HepG2 (cell line): ENCODE results near the gene EIF6. TPM values are rescaled to one million over a fixed set of nuclear protein-coding genes. Genes with fewer than 3 reads are reported as not detected.

Source experiments
- GATAD1 ChIP-seq: IDR thresholded peaks from 2 replicates; pipeline ENCODE4 v1.6.1; 2016; ENCODE audit warnings: missing genetic modification reagents, missing compliant biosample characterization
- GLI4 ChIP-seq: sonication (generic); formaldehyde crosslinking; IDR thresholded peaks from 2 replicates; pipeline ENCODE4 v1.5.1; 2020; ENCODE audit warnings: missing genetic modification reagents, mild to moderate bottlenecking, moderate library complexity, borderline replicate concordance
- GMEB1 ChIP-seq: sonication (generic); formaldehyde crosslinking; IDR thresholded peaks from 2 replicates; pipeline ENCODE4 v1.5.1; 2020; ENCODE audit warnings: missing genetic modification reagents, mild to moderate bottlenecking, borderline replicate concordance
- HIC2 ChIP-seq: sonication (generic); formaldehyde crosslinking; IDR thresholded peaks from 2 replicates; pipeline ENCODE4 v1.9.0; 2022; ENCODE audit warnings: low read depth, missing genetic modification reagents
- HIVEP1 ChIP-seq: sonication (generic); formaldehyde crosslinking; IDR thresholded peaks from 2 replicates; pipeline ENCODE4 v1.4.0; 2020; ENCODE audit warnings: mild to moderate bottlenecking, missing genetic modification reagents
- HMG20A ChIP-seq: IDR thresholded peaks from 2 replicates; pipeline ENCODE4 v1.6.1; 2016; ENCODE audit warnings: borderline replicate concordance
- MLLT10 ChIP-seq: sonication (generic); formaldehyde crosslinking; IDR thresholded peaks from 2 replicates; pipeline ENCODE4 v1.4.0; 2020; ENCODE audit warnings: missing genetic modification reagents
- PHB2 ChIP-seq: fragments of 450-650 bp; IDR thresholded peaks from 2 replicates; pipeline ENCODE4 v1.6.1; 2018; ENCODE audit not compliant: partially characterized antibody
- PHF8 ChIP-seq: sonication (generic); formaldehyde crosslinking; IDR thresholded peaks from 2 replicates; pipeline ENCODE4 v1.5.0; 2020; ENCODE audit warnings: missing genetic modification reagents
- PITX1 ChIP-seq: sonication (generic); formaldehyde crosslinking; IDR thresholded peaks from 2 replicates; pipeline ENCODE4 v1.5.1; 2020; ENCODE audit warnings: mild to moderate bottlenecking, missing genetic modification reagents
- POLR2AphosphoS5 ChIP-seq: IDR thresholded peaks from 2 replicates; pipeline ENCODE4 v1.6.1; 2012; ENCODE audit warnings: low read depth, low read length
- TARDBP ChIP-seq: sonication (generic); formaldehyde crosslinking; IDR thresholded peaks from 2 replicates; pipeline ENCODE4 v1.8.0; 2022; ENCODE audit warnings: mild to moderate bottlenecking, missing genetic modification reagents
- TBL1XR1 ChIP-seq: fragments of 150-350 bp; IDR thresholded peaks from 2 replicates; pipeline ENCODE4 v1.6.1; 2014; ENCODE audit warnings: borderline replicate concordance, low read length; ENCODE audit not compliant: partially characterized antibody
- TCF7L2 ChIP-seq: IDR thresholded peaks from 2 replicates; pipeline ENCODE4 v1.6.1; 2011; ENCODE audit warnings: mild to moderate bottlenecking, low read depth, low read length, moderate library complexity
- ZHX1 ChIP-seq: sonication (generic); formaldehyde crosslinking; IDR thresholded peaks from 2 replicates; pipeline ENCODE4 v1.8.1; 2022; ENCODE audit warnings: low read depth, mild to moderate bottlenecking, missing genetic modification reagents
- ZNF564 ChIP-seq: sonication (generic); formaldehyde crosslinking; IDR thresholded peaks from 2 replicates; pipeline ENCODE4 v1.8.1; 2023; ENCODE audit warnings: mild to moderate bottlenecking, missing genetic modification reagents
- ZNF784 ChIP-seq: sonication (generic); formaldehyde crosslinking; IDR thresholded peaks from 2 replicates; pipeline ENCODE4 v1.5.1; 2020; ENCODE audit warnings: missing genetic modification reagents, mild to moderate bottlenecking, borderline replicate concordance
- ZNF841 ChIP-seq: sonication (generic); formaldehyde crosslinking; IDR thresholded peaks from 2 replicates; pipeline ENCODE4 v1.8.1; 2023; ENCODE audit warnings: missing genetic modification reagents, borderline replicate concordance
- ZXDC ChIP-seq: sonication (generic); formaldehyde crosslinking; IDR thresholded peaks from 2 replicates; pipeline ENCODE4 v1.5.0; 2020; ENCODE audit warnings: mild to moderate bottlenecking, missing genetic modification reagents
- polyA plus RNA-seq, 8 experiments: library from polyadenylated mRNA; depleted of rRNA in 3 of 8; stranded (reverse) in 7 of 8; unstranded in 1 of 8; fragments of >200 nt; fragmentation: Illumina TruSeq in 4 of 8; extraction: Trizol in 4 of 8; gene quantifications; 2 replicates each; pipeline versions ENCODE4 v1.2.1 to v1.2.3, GENCODE V29; 2011 to 2016; ENCODE audit warnings: low read depth in 4 of 8, missing spikeins in 1 of 8, mixed read lengths in 1 of 8; ENCODE audit not compliant: insufficient read depth in 1 of 8
- total RNA-seq, 5 experiments: library from RNA; depleted of rRNA; stranded (reverse); fragments of >200 nt; fragmentation: Illumina TruSeq; extraction: Trizol; gene quantifications; 2 replicates each; pipeline ENCODE4 v1.2.3, GENCODE V29; 2016; ENCODE audit warnings: low read depth in 1 of 5

Gene EIF6
- total and polyA plus RNA-seq, 2 of the 13 experiments (the other 11 are each of a cell fraction or from before 2014, with no cell fraction given), result 462 to 466 TPM

- peak; percentile 80 for TF ChIP-seq HIC2
- TF ChIP-seq ZNF784 (CRISPR knock-in tag), result no peak; the same call in 1 of the 2 replicates
- no peak; the same call in 1 of the 2 replicates for TF ChIP-seq HIVEP1 (CRISPR knock-in tag)
- no peak for TF ChIP-seq MLLT10 (CRISPR knock-in tag)
- TF ChIP-seq PITX1, result no peak; the same call in none of the 2 replicates
- peak; percentile 54 for TF ChIP-seq ZHX1 (CRISPR knock-in tag)
- no peak for TF ChIP-seq PHB2
- TF ChIP-seq ZNF564 (CRISPR knock-in tag), result 0 out of 2 replicates have a peak, but pooled peaks have one; percentile 36
- peak; percentile 47; the same call in 1 of the 2 replicates for TF ChIP-seq PHF8 (CRISPR knock-in tag)
- 0 out of 2 replicates have a peak, but pooled peaks have one; percentile 31 for TF ChIP-seq GATAD1 (CRISPR knock-in tag)
- peak; percentile 27; the same call in 1 of the 2 replicates for TF ChIP-seq GMEB1 (CRISPR knock-in tag)
- TF ChIP-seq ZXDC, result 0 out of 2 replicates have a peak, but pooled peaks have one; percentile 7
- no peak for TF ChIP-seq GLI4
- peak; percentile 33 for TF ChIP-seq TBL1XR1
- TF ChIP-seq HMG20A (CRISPR knock-in tag), result peak; percentile 61; the same call in 1 of the 2 replicates
- peak; percentile 86 for TF ChIP-seq POLR2AphosphoS5
- TF ChIP-seq TARDBP (CRISPR knock-in tag), result peak; percentile 68; the same call in 1 of the 2 replicates
- TF ChIP-seq TCF7L2, result no peak
- no peak for TF ChIP-seq ZNF841 (CRISPR knock-in tag)
These were observed 1.7 kb upstream of the EIF6 start (continued) for GRCh38 chr20:35286077-35286898.
